Ascending aorta (tissue), 2 donors: ENCODE data around the gene SECTM1. TPM values are rescaled to one million over a fixed set of nuclear protein-coding genes. Genes with fewer than 3 reads are reported as not detected.

Experiments used
- DNase-seq, 2 donors: peaks; one replicate each; pipeline ENCODE4 v3.0.0-alpha.2; 2019; ENCODE audit warnings: low spot score in 2 of 2
- H3K27ac ChIP-seq, 2 donors: fragments of 200-600 bp; sonication (generic); one replicate each; pipeline ENCODE4 v1.5.1; 2016 to 2017; ENCODE audit warnings: mild to moderate bottlenecking in 1 of 2
- H3K27me3 ChIP-seq: fragments of 200-600 bp; sonication (generic); one replicate; pipeline ENCODE4 v1.5.1; 2017
- H3K36me3 ChIP-seq, 2 donors: fragments of 200-600 bp; sonication (generic); one replicate each; pipeline ENCODE4 v1.5.1; 2016
- H3K4me1 ChIP-seq, 2 donors: fragments of 200-600 bp; sonication (generic); one replicate each; pipeline ENCODE4 v1.5.1; 2016 to 2017; ENCODE audit warnings: mild to moderate bottlenecking in 1 of 2
- H3K4me3 ChIP-seq, 2 donors: fragments of 200-600 bp; sonication (generic); one replicate each; pipeline ENCODE4 v1.5.1; 2016 to 2017; ENCODE audit warnings: mild to moderate bottlenecking in 1 of 2
- H3K9me3 ChIP-seq, 2 donors: fragments of 200-600 bp; sonication (generic); one replicate each; pipeline ENCODE4 v1.5.1; 2016
- CTCF ChIP-seq, 3 experiments: fragments of 200-600 bp in 2 of 3; fragments of 450-650 bp in 1 of 3; sonication (generic) in 2 of 3; IDR thresholded peaks; one replicate each; pipeline ENCODE4 v1.5.1; 2016 to 2019; ENCODE audit warnings: antibody characterized with exemption in 3 of 3, mild to moderate bottlenecking in 1 of 3, moderate library complexity in 1 of 3
- intact Hi-C: fragments of 100-400 bp; cut with DNase I; formaldehyde crosslinking; loops from one replicate; pipeline ENCODE4 v1.15.1; 2023
- total RNA-seq: library from RNA; depleted of rRNA; stranded (reverse); fragments of >200 nt; gene quantifications from one replicate; pipeline ENCODE4 v1.1.0, GENCODE V29; 2016

Gene SECTM1
- total RNA-seq, 1 donor from 2014 or later: 49.5 TPM

DNA sequence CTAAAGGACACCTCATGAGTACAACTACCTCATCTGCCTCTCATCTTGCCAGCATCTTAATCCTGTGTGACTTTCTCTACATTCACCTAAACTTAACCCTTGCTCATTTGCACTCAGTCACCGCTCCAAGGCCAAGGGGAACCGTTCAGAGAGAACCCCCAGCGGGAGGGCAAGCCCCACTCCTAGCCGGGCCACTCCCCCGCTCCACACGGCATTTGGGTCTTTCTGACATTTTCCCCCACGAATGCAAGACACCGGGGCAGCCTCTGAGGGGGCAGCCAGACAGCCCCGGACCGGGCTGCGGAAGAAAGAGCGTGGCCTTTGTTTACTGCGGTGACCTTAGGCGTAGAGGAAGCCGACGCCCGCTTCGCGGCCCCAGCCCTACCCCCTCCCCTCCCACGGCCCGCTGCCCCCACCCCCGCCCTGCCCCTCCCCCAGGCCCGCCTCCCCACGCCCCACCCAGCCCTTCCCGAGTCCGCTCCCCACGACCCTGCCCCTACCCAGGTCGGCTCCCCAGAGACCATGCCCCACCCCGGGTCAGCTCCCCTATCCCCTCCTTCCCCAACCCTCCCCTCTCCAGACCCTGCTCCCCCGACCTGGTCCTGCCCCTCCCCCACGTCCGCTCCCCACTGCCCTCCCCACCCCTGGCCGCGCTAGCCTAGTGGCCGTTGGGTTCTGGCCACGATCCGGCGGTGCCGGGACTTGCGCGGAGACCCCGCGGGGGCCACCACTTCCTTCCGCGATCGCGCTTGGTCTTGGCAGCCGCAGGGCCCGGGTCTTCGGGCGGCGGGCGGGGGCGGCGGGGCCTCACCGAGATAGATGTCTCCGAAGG is 60.9 kb downstream of the SECTM1 start:
- peak in 1 of 2 donors; percentile 71 for DNase-seq
- Histone ChIP-seq H3K27ac (peak overlapping the region; percentile 97 to 99), H3K9me3 (no peaks in the 10 kb centered on the region), H3K4me1 (peaks cover 17 to 33% of the 10 kb centered on the region in 2 donors), H3K4me3 (peak overlapping the region; percentile 87 to 99), H3K36me3 (peaks cover 17 to 25% of the 10 kb centered on the region in 2 donors), H3K27me3 (no peaks in the 10 kb centered on the region)
- intact Hi-C loops: loop anchor here (1.0 to 2.0 kb wide), 3 partner anchors 20 to 60 kb away; partner anchors contain the start of gene CCDC57
- TF ChIP-seq CTCF (IDR thresholded peaks at IDR 0.05): no peak

DNA sequence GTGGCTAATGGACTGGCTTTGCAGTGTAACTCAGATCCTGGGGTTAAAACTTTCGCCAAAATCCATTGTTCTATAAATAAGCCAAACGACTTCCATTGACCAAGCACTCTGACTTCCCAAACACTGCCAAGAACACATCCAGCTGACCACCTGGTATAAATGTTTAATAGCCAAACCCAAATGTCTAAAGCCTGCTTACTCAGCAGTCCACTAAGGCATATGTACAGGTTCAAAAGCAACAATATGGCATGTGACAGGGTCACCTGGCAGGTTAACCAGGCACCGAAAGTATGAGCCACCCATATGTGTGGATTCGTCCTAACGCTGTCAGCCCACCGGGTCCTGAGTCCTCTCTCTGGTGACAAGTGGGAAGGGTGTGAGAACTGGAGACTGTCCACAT is 62.2 kb downstream of the SECTM1 start:
- no peak for TF ChIP-seq CTCF (IDR thresholded peaks at IDR 0.05)
- peak overlapping the region in 1 of 2 donors; percentile 97 for H3K27ac ChIP-seq
- H3K27me3 ChIP-seq: no peaks in the 10 kb centered on the region
- H3K4me3 ChIP-seq: peak overlapping the region; percentile 87 to 99
- peaks cover 17 to 27% of the 10 kb centered on the region in 2 donors for H3K36me3 ChIP-seq
- H3K4me1 ChIP-seq: peaks cover 20 to 42% of the 10 kb centered on the region in 2 donors
- intact Hi-C loops: no loop called here
- DNase-seq: no peak
- no peaks in the 10 kb centered on the region for H3K9me3 ChIP-seq

Other genes starting within 250 kb of the SECTM1 start
- 90.9 TPM for gene FASN, start 235.5 kb downstream of the SECTM1 start, total RNA-seq
- gene CCDC57, start 120.9 kb downstream of the SECTM1 start, total RNA-seq: 12.8 TPM
- 253 TPM for gene SLC16A3, start 104.7 kb downstream of the SECTM1 start, total RNA-seq
- gene CSNK1D, start 60.1 kb downstream of the SECTM1 start, total RNA-seq: 86.8 TPM
- gene CD7, start 16.2 kb downstream of the SECTM1 start, total RNA-seq: 6.7 TPM
- not detected for gene TEX19, start 25.5 kb upstream of the SECTM1 start, total RNA-seq
- not detected for gene UTS2R, start 38.0 kb upstream of the SECTM1 start, total RNA-seq
- gene HEXD, start 84.6 kb upstream of the SECTM1 start, total RNA-seq: 40.4 TPM
- 36.6 TPM for gene OGFOD3, start 84.8 kb upstream of the SECTM1 start, total RNA-seq
- 124 TPM for gene CYBC1, start 117.0 kb upstream of the SECTM1 start, total RNA-seq
- 38.3 TPM for gene NARF, start 125.0 kb upstream of the SECTM1 start, total RNA-seq
- gene FOXK2, start 186.0 kb upstream of the SECTM1 start, total RNA-seq: 131 TPM